ENCODE results near the gene CDK11B.
A peak's percentile ranks its signal among the peaks of the same experiment; 100 is the strongest.

Gene CDK11B

DNA sequence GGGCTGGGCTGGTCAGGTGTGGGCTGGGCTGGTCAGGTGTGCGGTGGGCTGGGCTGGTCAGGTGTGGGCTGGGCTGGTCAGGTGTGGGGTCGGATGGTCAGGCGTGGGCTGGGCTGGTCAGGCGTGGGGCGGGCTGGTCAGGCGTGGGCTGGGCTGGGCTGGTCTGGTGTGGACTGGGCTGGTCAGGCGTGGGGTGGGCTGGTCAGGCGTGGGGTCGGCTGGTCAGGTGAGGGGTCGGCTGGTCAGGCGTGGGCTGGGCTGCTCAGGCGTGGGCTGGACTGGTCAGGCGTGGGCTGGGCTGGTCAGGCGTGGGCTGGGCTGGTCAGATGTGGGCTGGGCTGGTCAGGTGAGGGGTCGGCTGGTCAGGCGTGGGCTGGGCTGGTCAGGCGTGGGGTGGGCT, 53.1 kb downstream of the CDK11B start:
- no peak for DNase-seq (ENCODE audit: low spot score in 2 of 2)
- Mint-ChIP-seq H3K36me3 (peaks cover 4% of the 10 kb centered on the region), H3K27ac (no peak overlapping the region), H3K4me3 (no peak overlapping the region), H3K9me3 (no peaks in the 10 kb centered on the region), H3K4me1 (peaks cover 9% of the 10 kb centered on the region)
- ATAC-seq = no peak

DNA sequence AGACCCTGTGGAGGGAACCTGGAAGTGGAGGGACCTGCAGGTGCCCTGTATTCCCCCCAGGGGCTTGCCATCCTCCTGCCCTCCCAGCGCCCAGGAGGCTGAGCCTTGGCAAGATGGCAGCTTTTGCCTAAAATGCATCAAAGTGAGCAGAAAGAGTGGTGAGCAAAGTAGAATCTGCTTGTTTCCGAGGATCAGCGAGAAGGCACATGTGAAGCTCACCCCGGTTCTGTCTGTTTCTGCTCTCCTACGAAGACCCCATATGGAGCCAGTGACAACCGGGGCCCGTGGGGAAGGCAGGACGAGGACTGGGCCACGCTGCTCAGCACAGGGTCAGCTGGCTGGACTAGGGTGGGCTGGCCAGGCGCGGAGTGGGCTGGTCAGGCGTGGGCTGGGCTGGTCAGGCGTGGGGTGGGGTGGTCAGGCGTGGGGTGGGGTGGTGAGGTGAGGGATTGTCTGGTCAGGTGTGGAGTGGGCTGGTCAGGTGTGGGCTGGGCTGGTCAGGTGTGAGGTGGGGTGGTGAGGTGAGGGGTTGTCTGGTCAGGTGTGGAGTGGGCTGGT, 53.7 kb downstream of the CDK11B start:
- Mint-ChIP-seq H3K27ac (peak overlapping the region; percentile 32), H3K4me3 (no peak overlapping the region), H3K9me3 (no peaks in the 10 kb centered on the region), H3K36me3 (peaks cover 4% of the 10 kb centered on the region), H3K4me1 (peaks cover 12% of the 10 kb centered on the region)
- peak; percentile 7 for ATAC-seq
- DNase-seq (ENCODE audit: low spot score in 2 of 2) = no peak

- Mint-ChIP-seq H3K9me3 (no peaks in the 10 kb centered on the region), H3K36me3 (peaks cover 4% of the 10 kb centered on the region), H3K4me1 (peaks cover 12% of the 10 kb centered on the region), H3K4me3 (no peak overlapping the region), H3K27ac (peak overlapping the region; percentile 32)
- DNase-seq (ENCODE audit: low spot score in 2 of 2) (no peak), ATAC-seq (no peak)
These were observed 54.3 kb downstream of the CDK11B start for GRCh38 chr1:1604374-1605033.

GRCh38 chr1:1603671-1604373, 55.0 kb downstream of the CDK11B start:
- H3K36me3 Mint-ChIP-seq = peaks cover 4% of the 10 kb centered on the region
- no peak for DNase-seq (ENCODE audit: low spot score in 2 of 2)
- ATAC-seq = no peak
- H3K9me3 Mint-ChIP-seq = no peaks in the 10 kb centered on the region
- peaks cover 16% of the 10 kb centered on the region for H3K4me1 Mint-ChIP-seq
- H3K4me3 Mint-ChIP-seq = no peak overlapping the region
- H3K27ac Mint-ChIP-seq = no peak overlapping the region

DNA sequence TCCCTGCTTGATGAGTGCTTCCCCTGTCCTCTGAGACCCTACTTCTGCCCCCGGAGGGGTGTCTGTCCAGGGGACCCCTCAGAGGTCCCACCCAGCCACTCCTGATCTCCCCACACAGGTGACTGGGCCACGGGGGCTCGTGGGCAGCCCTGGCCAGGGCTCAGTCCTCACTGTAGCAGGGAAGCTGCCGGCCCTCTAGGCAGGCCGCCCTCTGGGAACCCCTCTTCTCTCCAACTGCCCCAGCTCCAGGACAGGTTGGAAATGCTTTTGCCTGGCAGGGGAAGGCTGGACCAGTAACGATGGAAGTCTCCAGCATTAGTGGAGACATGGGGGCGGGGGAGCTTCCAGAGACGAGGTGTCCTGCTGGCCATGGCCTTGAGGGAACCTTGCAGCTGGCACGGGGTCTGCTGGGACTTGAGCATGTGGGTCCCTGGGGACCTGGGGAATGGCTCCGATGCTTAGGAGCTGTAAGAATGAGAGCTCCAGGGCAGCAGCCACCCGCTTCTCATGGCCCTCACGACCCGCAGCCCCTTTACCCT, 55.8 kb downstream of the CDK11B start:
- Mint-ChIP-seq H3K4me3 (no peak overlapping the region), H3K36me3 (peaks cover 4% of the 10 kb centered on the region), H3K9me3 (no peaks in the 10 kb centered on the region), H3K4me1 (peaks cover 19% of the 10 kb centered on the region), H3K27ac (peak overlapping the region; percentile 61)
- ATAC-seq = no peak
- no peak for DNase-seq (ENCODE audit: low spot score in 2 of 2)

DNA sequence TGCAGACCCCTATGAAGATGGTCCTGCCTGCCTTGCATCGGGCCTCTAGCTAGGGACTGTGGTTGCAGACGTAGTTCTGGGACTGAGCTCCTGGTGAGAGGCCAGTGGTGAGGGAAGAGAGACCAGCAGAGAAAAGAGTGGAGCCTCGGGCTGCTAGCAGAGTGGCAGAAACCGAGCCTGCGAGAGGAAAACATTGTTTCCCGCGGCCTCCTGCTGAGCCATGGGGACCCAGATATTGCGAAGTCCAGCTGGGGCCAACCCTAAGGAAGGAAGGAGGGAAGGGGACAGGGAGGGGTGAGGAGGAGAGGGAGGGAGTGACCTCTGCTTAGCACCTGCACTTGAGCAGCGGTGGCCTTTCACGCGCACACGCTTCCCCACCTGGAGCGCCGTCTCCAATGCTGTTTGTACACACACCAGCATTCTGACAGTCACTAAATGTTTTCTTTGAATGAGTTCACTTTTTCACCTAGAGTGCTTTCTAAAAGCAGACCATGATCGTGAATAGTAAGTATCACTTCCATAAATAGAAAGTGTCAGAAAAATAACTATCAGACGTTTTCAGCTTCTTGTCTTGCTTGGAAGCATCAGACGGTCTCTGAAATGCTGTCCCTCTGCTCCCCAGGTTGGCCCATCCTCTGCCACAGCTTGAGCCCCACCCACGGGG, 56.4 kb downstream of the CDK11B start:
- H3K4me3 Mint-ChIP-seq = no peak overlapping the region
- peaks cover 4% of the 10 kb centered on the region for H3K36me3 Mint-ChIP-seq
- H3K9me3 Mint-ChIP-seq = no peaks in the 10 kb centered on the region
- H3K4me1 Mint-ChIP-seq = peaks cover 19% of the 10 kb centered on the region
- ATAC-seq (no peak), DNase-seq (ENCODE audit: low spot score in 2 of 2) (no peak)
- peak overlapping the region; percentile 61 for H3K27ac Mint-ChIP-seq

GRCh38 chr1:1601564-1602303, 57.1 kb downstream of the CDK11B start:
- peaks cover 14% of the 10 kb centered on the region for H3K4me1 Mint-ChIP-seq
- no peaks in the 10 kb centered on the region for H3K9me3 Mint-ChIP-seq
- DNase-seq (ENCODE audit: low spot score in 2 of 2) (no peak), ATAC-seq (no peak)
- H3K27ac Mint-ChIP-seq = no peak overlapping the region
- peaks cover 4% of the 10 kb centered on the region for H3K36me3 Mint-ChIP-seq
- peak overlapping the region; percentile 70 for H3K4me3 Mint-ChIP-seq

GRCh38 chr1:1600861-1601563, 57.8 kb downstream of the CDK11B start:
- DNase-seq (ENCODE audit: low spot score in 2 of 2) (no peak), ATAC-seq (no peak)
- peak overlapping the region; percentile 70 for H3K4me3 Mint-ChIP-seq
- H3K36me3 Mint-ChIP-seq = peaks cover 4% of the 10 kb centered on the region
- H3K9me3 Mint-ChIP-seq = no peaks in the 10 kb centered on the region
- no peak overlapping the region for H3K27ac Mint-ChIP-seq
- H3K4me1 Mint-ChIP-seq = peaks cover 12% of the 10 kb centered on the region

GRCh38 chr1:1599935-1600860, 58.6 kb downstream of the CDK11B start, which contains the start of gene FNDC10:
Gene FNDC10, minus strand, starts transcription at chr1:1600135. Its CDS starts 120 bp downstream, at chr1:1600015.
- Mint-ChIP-seq H3K27ac (no peak within 1 kb of the TSS), H3K36me3 (peaks cover 4% of the 10 kb centered on the region), H3K9me3 (no peaks in the 10 kb centered on the region), H3K4me1 (peaks cover 12% of the 10 kb centered on the region), H3K4me3 (peak within 1 kb of the TSS; percentile 76)
- no peak for DNase-seq (ENCODE audit: low spot score in 2 of 2)
- peak; percentile 27 for ATAC-seq

DNA sequence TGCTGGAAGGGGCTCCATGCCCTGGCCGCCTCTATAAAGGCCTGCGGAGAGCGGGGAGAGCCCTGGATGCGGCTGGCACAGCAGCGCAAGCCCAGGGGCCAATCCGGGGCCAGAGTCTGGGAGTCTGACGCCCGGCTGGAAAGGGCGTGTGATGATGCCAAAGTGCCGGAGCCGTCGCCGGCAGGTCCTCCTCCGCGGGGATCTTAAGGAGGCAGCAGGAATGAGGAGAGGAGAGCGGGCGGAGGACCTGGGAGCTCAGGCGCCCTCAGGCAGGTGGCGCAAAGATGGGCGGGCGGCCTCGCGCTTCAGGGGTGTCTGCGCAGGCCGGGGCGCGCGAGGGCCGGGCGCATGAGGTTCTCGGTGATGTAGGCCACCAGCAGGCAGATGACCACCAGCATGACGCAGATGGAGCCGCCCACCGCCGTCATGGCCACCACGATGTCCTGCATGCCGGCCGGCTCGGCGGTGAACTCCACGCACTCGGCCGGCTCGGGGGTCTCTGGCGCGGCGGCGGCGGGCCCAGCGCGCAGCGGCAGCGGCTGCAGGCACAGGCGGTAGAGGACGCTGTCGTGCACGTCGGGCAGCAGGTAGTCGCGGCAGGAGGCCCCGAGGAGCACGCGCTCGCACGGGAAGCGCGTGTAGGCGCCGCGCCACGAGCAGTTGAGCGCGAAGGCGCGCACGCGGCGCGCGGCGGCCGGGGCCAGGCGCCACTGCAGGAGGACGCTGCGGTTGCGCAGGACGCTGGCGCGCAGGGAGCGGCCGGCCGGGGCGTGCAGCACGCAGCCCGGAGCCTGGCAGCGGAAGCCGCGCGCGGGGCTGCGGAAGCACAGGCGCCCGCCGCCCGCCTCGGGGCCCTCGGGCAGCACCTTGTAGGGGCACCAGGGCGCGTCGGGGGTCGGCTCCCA, 59.5 kb downstream of the CDK11B start:
- peak overlapping the region; percentile 76 for H3K4me3 Mint-ChIP-seq
- ATAC-seq (peak; percentile 56), DNase-seq (ENCODE audit: low spot score in 2 of 2) (no peak)
- H3K36me3 Mint-ChIP-seq = peaks cover 4% of the 10 kb centered on the region
- peaks cover 12% of the 10 kb centered on the region for H3K4me1 Mint-ChIP-seq
- H3K27ac Mint-ChIP-seq = no peak overlapping the region
- no peaks in the 10 kb centered on the region for H3K9me3 Mint-ChIP-seq

DNA sequence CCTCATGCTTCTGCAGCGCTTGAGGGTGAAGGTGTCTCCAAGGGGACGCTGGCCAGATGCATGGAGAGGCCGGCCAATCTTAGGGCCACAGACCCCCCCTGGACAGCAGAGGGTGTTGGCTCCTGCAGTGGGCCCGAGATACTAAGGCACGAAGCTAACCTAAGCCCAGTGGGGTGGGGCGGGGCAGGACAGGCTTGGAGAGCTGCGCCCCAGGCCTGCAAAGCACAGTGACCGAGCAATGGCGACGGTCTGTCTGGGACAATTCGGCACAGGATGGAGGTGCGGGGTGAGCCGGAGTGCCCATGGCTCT, 60.1 kb downstream of the CDK11B start:
- peaks cover 12% of the 10 kb centered on the region for H3K4me1 Mint-ChIP-seq
- ATAC-seq = no peak
- peak overlapping the region; percentile 76 for H3K4me3 Mint-ChIP-seq
- H3K36me3 Mint-ChIP-seq = peaks cover 3% of the 10 kb centered on the region
- no peak for DNase-seq (ENCODE audit: low spot score in 2 of 2)
- H3K27ac Mint-ChIP-seq = no peak overlapping the region
- H3K9me3 Mint-ChIP-seq = no peaks in the 10 kb centered on the region

- ATAC-seq = no peak
- Mint-ChIP-seq H3K9me3 (no peaks in the 10 kb centered on the region), H3K4me3 (peak overlapping the region; percentile 76), H3K36me3 (no peaks in the 10 kb centered on the region), H3K27ac (no peak overlapping the region), H3K4me1 (peaks cover 12% of the 10 kb centered on the region)
- no peak for DNase-seq (ENCODE audit: low spot score in 2 of 2)
These were observed 60.6 kb downstream of the CDK11B start for GRCh38 chr1:1598051-1598719.

Measured in stimulated activated effector memory CD8-positive, alpha-beta T cell treated with anti-CD3 and anti-CD28 coated beads, Interleukin-12 subunit alpha, Interleukin-12 subunit beta, amount 100 ng/mL, for 72 hours (primary cell).